Ovary (tissue), 3 donors: ENCODE data around the gene TACO1.

Source experiments
- EP300 ChIP-seq: sonication (generic); formaldehyde crosslinking; IDR thresholded peaks from one replicate; pipeline ENCODE4 v1.6.1; 2017; ENCODE audit warnings: antibody characterized with exemption
- POLR2A ChIP-seq: fragments of 450-650 bp; IDR thresholded peaks from one replicate; pipeline ENCODE4 v1.6.1; 2017; ENCODE audit warnings: antibody characterized with exemption, mild to moderate bottlenecking, moderate library complexity
- TF ChIP-seq, protein P1 (sequence below), 3 donors: fragments of 450-650 bp in 2 of 3; fragments of 200-600 bp in 1 of 3; IDR thresholded peaks; one replicate each; pipeline versions ENCODE4 v1.5.1 to v1.8.0; 2016 to 2022; ENCODE audit warnings: antibody characterized with exemption in 3 of 3, mild to moderate bottlenecking in 1 of 3
- donor health status: DM: no; HTN: no; CAD: no.

- TF ChIP-seq POLR2A = no peak
- TF ChIP-seq, protein P1, sequence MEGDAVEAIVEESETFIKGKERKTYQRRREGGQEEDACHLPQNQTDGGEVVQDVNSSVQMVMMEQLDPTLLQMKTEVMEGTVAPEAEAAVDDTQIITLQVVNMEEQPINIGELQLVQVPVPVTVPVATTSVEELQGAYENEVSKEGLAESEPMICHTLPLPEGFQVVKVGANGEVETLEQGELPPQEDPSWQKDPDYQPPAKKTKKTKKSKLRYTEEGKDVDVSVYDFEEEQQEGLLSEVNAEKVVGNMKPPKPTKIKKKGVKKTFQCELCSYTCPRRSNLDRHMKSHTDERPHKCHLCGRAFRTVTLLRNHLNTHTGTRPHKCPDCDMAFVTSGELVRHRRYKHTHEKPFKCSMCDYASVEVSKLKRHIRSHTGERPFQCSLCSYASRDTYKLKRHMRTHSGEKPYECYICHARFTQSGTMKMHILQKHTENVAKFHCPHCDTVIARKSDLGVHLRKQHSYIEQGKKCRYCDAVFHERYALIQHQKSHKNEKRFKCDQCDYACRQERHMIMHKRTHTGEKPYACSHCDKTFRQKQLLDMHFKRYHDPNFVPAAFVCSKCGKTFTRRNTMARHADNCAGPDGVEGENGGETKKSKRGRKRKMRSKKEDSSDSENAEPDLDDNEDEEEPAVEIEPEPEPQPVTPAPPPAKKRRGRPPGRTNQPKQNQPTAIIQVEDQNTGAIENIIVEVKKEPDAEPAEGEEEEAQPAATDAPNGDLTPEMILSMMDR (IDR thresholded peaks at IDR 0.05) = no peak
- TF ChIP-seq EP300 = no peak
Measured at GRCh38 chr17:63635787-63636186, 35.1 kb downstream of the TACO1 start.
